MM.1S (cell line): Measurements from ENCODE around the gene TANC1.

Experiments used
- DNase-seq: peaks from one replicate; pipeline ENCODE4 v3.0.0-alpha.2; 2015
- H2AFZ ChIP-seq: fragments of 300-600 bp; sonication (generic); 2 replicates; pipeline ENCODE4 v1.6.0; 2016; ENCODE audit warnings: antibody characterized with exemption, low read length
- H3F3A ChIP-seq: fragments of 300-600 bp; sonication (generic); 2 replicates; pipeline ENCODE4 v1.6.1; 2016; ENCODE audit warnings: mild to moderate bottlenecking, antibody characterized with exemption, low read length, moderate library complexity, mixed read lengths; ENCODE audit not compliant: insufficient read depth
- H3K27ac ChIP-seq: fragments of 300-600 bp; sonication (generic); 2 replicates; pipeline ENCODE4 v1.5.1; 2016; ENCODE audit warnings: mild to moderate bottlenecking, low read length
- H3K27me3 ChIP-seq: fragments of 300-600 bp; sonication (generic); replicated peaks from 2 replicates; pipeline ENCODE4 v1.6.0; 2016; ENCODE audit warnings: low read length; ENCODE audit not compliant: insufficient read depth
- H3K36me3 ChIP-seq: fragments of 300-600 bp; sonication (generic); replicated peaks from 2 replicates; pipeline ENCODE4 v1.6.1; 2016; ENCODE audit warnings: mild to moderate bottlenecking, low read length, mixed read lengths; ENCODE audit not compliant: insufficient read depth
- H3K4me1 ChIP-seq: fragments of 300-600 bp; sonication (generic); 2 replicates; pipeline ENCODE4 v1.6.1; 2016; ENCODE audit warnings: low read length, mixed read lengths
- H3K4me2 ChIP-seq: fragments of 300-600 bp; sonication (generic); 2 replicates; pipeline ENCODE4 v1.6.0; 2016; ENCODE audit warnings: low read depth, low read length
- H3K4me3 ChIP-seq: fragments of 300-600 bp; sonication (generic); 2 replicates; pipeline ENCODE4 v1.5.1; 2016; ENCODE audit warnings: low read length, mixed read lengths
- H3K79me2 ChIP-seq: fragments of 300-600 bp; sonication (generic); 2 replicates; pipeline ENCODE4 v1.6.1; 2016; ENCODE audit warnings: mixed run types, low read length, mixed read lengths
- H3K9ac ChIP-seq: fragments of 300-600 bp; sonication (generic); 2 replicates; pipeline ENCODE4 v1.6.1; 2016; ENCODE audit warnings: low read length, mixed read lengths
- H3K9me2 ChIP-seq: fragments of 300-600 bp; sonication (generic); replicated peaks from 2 replicates; pipeline ENCODE4 v1.6.1; 2016; ENCODE audit warnings: mild to moderate bottlenecking, low read length, mixed read lengths; ENCODE audit not compliant: insufficient read depth
- H3K9me3 ChIP-seq: fragments of 300-600 bp; sonication (generic); replicated peaks from 2 replicates; pipeline ENCODE4 v1.6.1; 2016; ENCODE audit warnings: mild to moderate bottlenecking, low read length, mixed read lengths; ENCODE audit not compliant: insufficient read depth
- H4K20me1 ChIP-seq: fragments of 300-600 bp; sonication (generic); 2 replicates; pipeline ENCODE4 v1.6.1; 2016; ENCODE audit warnings: mild to moderate bottlenecking, low read length, moderate library complexity, mixed read lengths; ENCODE audit not compliant: insufficient read depth
- CTCF ChIP-seq: fragments of 300-600 bp; sonication (generic); IDR thresholded peaks from 2 replicates; pipeline ENCODE4 v1.5.1; 2016; ENCODE audit warnings: antibody characterized with exemption, low read length, mixed read lengths
- EZH2 ChIP-seq: fragments of 300-600 bp; sonication (generic); optimal IDR thresholded peaks from 2 replicates; pipeline ENCODE3; 2017; ENCODE audit warnings: low read depth, mild to moderate bottlenecking, antibody characterized with exemption, low read length, mixed read lengths
- EZH2phosphoT487 ChIP-seq: fragments of 300-600 bp; sonication (generic); IDR thresholded peaks from 2 replicates; pipeline ENCODE4 v1.6.1; 2018; ENCODE audit warnings: antibody characterized with exemption, low read length

TANC1 gene

GRCh38 chr2:159262226-159262625 lies 293.8 kb downstream of the TANC1 start:
- no peak for DNase-seq
- no peaks in the 10 kb centered on the region for H3K36me3 ChIP-seq
- no peaks in the 10 kb centered on the region for H4K20me1 ChIP-seq
- TF ChIP-seq CTCF (no peak), EZH2 (no peak), EZH2phosphoT487 (no peak)
- H2AFZ ChIP-seq, result no peak overlapping the region
- no peaks in the 10 kb centered on the region for H3K27me3 ChIP-seq
- H3K9me3 ChIP-seq, result no peaks in the 10 kb centered on the region
- no peak overlapping the region for H3K4me3 ChIP-seq
- no peak overlapping the region for H3K4me2 ChIP-seq
- H3F3A ChIP-seq, result no peaks in the 10 kb centered on the region
- no peaks in the 10 kb centered on the region for H3K79me2 ChIP-seq
- H3K27ac ChIP-seq, result no peak overlapping the region
- H3K4me1 ChIP-seq, result no peaks in the 10 kb centered on the region
- no peaks in the 10 kb centered on the region for H3K9me2 ChIP-seq
- H3K9ac ChIP-seq, result no peak overlapping the region

GRCh38 chr2:159262904-159263303 lies 294.5 kb downstream of the TANC1 start:
- Histone ChIP-seq H3K79me2 (no peaks in the 10 kb centered on the region), H3K4me2 (no peak overlapping the region), H3K9me2 (no peaks in the 10 kb centered on the region), H3K9ac (no peak overlapping the region), H4K20me1 (no peaks in the 10 kb centered on the region), H3K9me3 (no peaks in the 10 kb centered on the region), H2AFZ (no peak overlapping the region), H3K4me3 (no peak overlapping the region), H3K4me1 (no peaks in the 10 kb centered on the region), H3F3A (no peaks in the 10 kb centered on the region), H3K27ac (no peak overlapping the region), H3K27me3 (no peaks in the 10 kb centered on the region), H3K36me3 (no peaks in the 10 kb centered on the region)
- no peak for TF ChIP-seq CTCF
- no peak for TF ChIP-seq EZH2
- DNase-seq, result no peak

- Histone ChIP-seq H3K36me3 (no peaks in the 10 kb centered on the region), H3F3A (no peaks in the 10 kb centered on the region), H3K4me3 (no peak overlapping the region), H3K9me3 (no peaks in the 10 kb centered on the region), H3K4me2 (no peak overlapping the region), H3K4me1 (no peaks in the 10 kb centered on the region), H4K20me1 (no peaks in the 10 kb centered on the region), H3K9me2 (no peaks in the 10 kb centered on the region), H2AFZ (no peak overlapping the region), H3K79me2 (no peaks in the 10 kb centered on the region), H3K9ac (no peak overlapping the region), H3K27ac (no peak overlapping the region), H3K27me3 (no peaks in the 10 kb centered on the region)
- TF ChIP-seq EZH2, result no peak
- no peak for TF ChIP-seq CTCF
- no peak for TF ChIP-seq EZH2phosphoT487
- no peak for DNase-seq
Measured at GRCh38 chr2:159265171-159265576, 296.7 kb downstream of the TANC1 start.

GRCh38 chr2:159266554-159266953 lies 298.1 kb downstream of the TANC1 start:
- H3K9me2 ChIP-seq, result no peaks in the 10 kb centered on the region
- H2AFZ ChIP-seq, result no peak overlapping the region
- no peaks in the 10 kb centered on the region for H3F3A ChIP-seq
- TF ChIP-seq EZH2, result no peak
- no peak for TF ChIP-seq EZH2phosphoT487
- no peak for TF ChIP-seq CTCF
- no peaks in the 10 kb centered on the region for H3K27me3 ChIP-seq
- no peak overlapping the region for H3K4me2 ChIP-seq
- no peaks in the 10 kb centered on the region for H3K4me1 ChIP-seq
- no peak overlapping the region for H3K4me3 ChIP-seq
- H3K9ac ChIP-seq, result no peak overlapping the region
- H3K36me3 ChIP-seq, result no peaks in the 10 kb centered on the region
- no peak for DNase-seq
- no peak overlapping the region for H3K27ac ChIP-seq
- H3K9me3 ChIP-seq, result no peaks in the 10 kb centered on the region
- H4K20me1 ChIP-seq, result no peaks in the 10 kb centered on the region
- H3K79me2 ChIP-seq, result no peaks in the 10 kb centered on the region
